H1 (cell line): ENCODE results near the gene PXDN. TPM values are rescaled to one million over a fixed set of nuclear protein-coding genes. Genes with fewer than 3 reads are reported as not detected.

Source experiments
- CTCF ChIA-PET: fragments of 300-600 bp; sonication (Branson Sonifier 250); formaldehyde crosslinking; loops from one replicate; lab custom pipeline; 2021; ENCODE audit not compliant: partially characterized antibody; lab: Charles Lee
- POLR2A ChIA-PET: fragments of 300-600 bp; sonication (Branson Sonifier 250); formaldehyde crosslinking; loops from one replicate; lab custom pipeline; 2021; ENCODE audit warnings: inconsistent platforms; ENCODE audit not compliant: partially characterized antibody; lab: Charles Lee
- DNase-seq, 2 experiments: peaks; one replicate each; pipeline versions ENCODE4 v3.0.0 to v3.0.0-alpha.2; 2010 to 2022; ENCODE audit warnings: low spot score in 2 of 2, low read depth in 1 of 2, mixed read lengths in 1 of 2
- FAIRE-seq: peaks from 2 replicates; lab custom pipeline; 2011; peaks lifted over from hg19 to GRCh38; lab: Jason Lieb, UNC
- H2AFZ ChIP-seq: 2 replicates; pipeline ENCODE4 v1.8.1; 2012; ENCODE audit warnings: low read length, inconsistent platforms
- H2AK5ac ChIP-seq: 2 replicates; pipeline ENCODE4 v1.6.1; 2013; ENCODE audit warnings: low read depth, low read length
- H2BK120ac ChIP-seq: replicated peaks from 2 replicates; pipeline ENCODE3; 2013; ENCODE audit warnings: low read depth, low read length, inconsistent platforms
- H2BK12ac ChIP-seq: 2 replicates; pipeline ENCODE4 v1.6.1; 2013; ENCODE audit warnings: low read depth, low read length
- H2BK15ac ChIP-seq: 2 replicates; pipeline ENCODE4 v1.6.1; 2013; ENCODE audit warnings: low read length
- H2BK20ac ChIP-seq: 2 replicates; pipeline ENCODE4 v1.6.1; 2013; ENCODE audit warnings: low read length
- H2BK5ac ChIP-seq: 2 replicates; pipeline ENCODE4 v1.6.1; 2013; ENCODE audit warnings: low read depth, low read length
- H3K14ac ChIP-seq: 2 replicates; pipeline ENCODE4 v1.6.1; 2013; ENCODE audit warnings: inconsistent platforms; ENCODE audit not compliant: insufficient read length
- H3K18ac ChIP-seq: 2 replicates; pipeline ENCODE4 v1.6.1; 2013; ENCODE audit warnings: low read length; ENCODE audit errors: extremely low read depth
- H3K23ac ChIP-seq: 2 replicates; pipeline ENCODE4 v1.6.1; 2013; ENCODE audit warnings: inconsistent platforms; ENCODE audit not compliant: insufficient read length
- H3K23me2 ChIP-seq: 2 replicates; pipeline ENCODE4 v1.6.1; 2013; ENCODE audit warnings: low read depth, low read length
- H3K27ac ChIP-seq: 2 replicates; pipeline ENCODE4 v1.6.1; 2011; ENCODE audit warnings: low read depth, low read length, inconsistent platforms
- H3K27me3 ChIP-seq, 4 experiments: replicated peaks in 1 of 4; 1 replicate in 1 of 4; 2 replicates in 3 of 4; pipeline versions ENCODE4 v1.6.1 to v1.8.1; 2011 to 2013; ENCODE audit warnings: low read length in 3 of 4, mild to moderate bottlenecking in 3 of 4, inconsistent platforms in 2 of 4, mixed read lengths in 2 of 4, moderate library complexity in 1 of 4; ENCODE audit not compliant: control insufficient read depth in 3 of 4, insufficient read depth in 3 of 4; ENCODE audit errors: extremely low read depth in 1 of 4
- H3K36me3 ChIP-seq, 4 experiments: 2 replicates each; pipeline versions ENCODE4 v1.6.1 to v1.8.1; 2011 to 2013; ENCODE audit warnings: mild to moderate bottlenecking in 4 of 4, low read length in 3 of 4, moderate library complexity in 2 of 4, control low read depth in 1 of 4, inconsistent platforms in 1 of 4; ENCODE audit not compliant: insufficient read depth in 4 of 4, control insufficient read depth in 2 of 4
- H3K4ac ChIP-seq: replicated peaks from 2 replicates; pipeline ENCODE3; 2013; ENCODE audit warnings: low read length, low read depth, mixed read lengths, inconsistent platforms; ENCODE audit not compliant: insufficient read length
- H3K4me1 ChIP-seq, 4 experiments: replicated peaks in 1 of 4; 1 replicate in 1 of 4; 2 replicates in 3 of 4; pipeline versions ENCODE4 v1.6.1 to v1.8.1; 2011 to 2013; ENCODE audit warnings: low read length in 3 of 4, inconsistent platforms in 2 of 4, mixed read lengths in 1 of 4; ENCODE audit not compliant: insufficient read depth in 4 of 4, control insufficient read depth in 3 of 4
- H3K4me2 ChIP-seq, 2 experiments: 2 replicates each; pipeline versions ENCODE4 v1.6.1 to v1.8.1; 2011 to 2013; ENCODE audit warnings: low read depth in 2 of 2, low read length in 2 of 2, control low read depth in 1 of 2, inconsistent platforms in 1 of 2, mild to moderate bottlenecking in 1 of 2; ENCODE audit not compliant: insufficient read depth in 1 of 2
- H3K4me3 ChIP-seq, 4 experiments: fragments of 200-600, 300-600 bp in 1 of 4; sonication (generic), shearing (Covaris generic), sonication (Bioruptor Twin) in 1 of 4; 2 replicates each; pipeline versions ENCODE4 v1.5.1 to v1.8.1; 2011 to 2016; ENCODE audit warnings: low read length in 4 of 4, low read depth in 3 of 4, control low read depth in 2 of 4, inconsistent platforms in 2 of 4, mild to moderate bottlenecking in 2 of 4, mixed read lengths in 1 of 4, moderate library complexity in 1 of 4; ENCODE audit not compliant: insufficient read depth in 2 of 4; ENCODE audit errors: extremely low read depth in 1 of 4
- H3K56ac ChIP-seq: replicated peaks from 2 replicates; pipeline ENCODE3; 2013; ENCODE audit warnings: low read depth, mild to moderate bottlenecking, mixed read lengths, low read length, inconsistent platforms; ENCODE audit not compliant: insufficient read length
- H3K79me1 ChIP-seq: 2 replicates; pipeline ENCODE4 v1.6.1; 2013; ENCODE audit warnings: low read depth, low read length, control low read depth
- H3K79me2 ChIP-seq, 2 experiments: 2 replicates each; pipeline versions ENCODE4 v1.6.1 to v1.8.1; 2012 to 2013; ENCODE audit warnings: low read length in 2 of 2, mild to moderate bottlenecking in 2 of 2, inconsistent platforms in 1 of 2; ENCODE audit not compliant: insufficient read depth in 2 of 2, control insufficient read depth in 1 of 2
- H3K9ac ChIP-seq, 4 experiments: replicated peaks in 1 of 4; 1 replicate in 1 of 4; 2 replicates in 3 of 4; pipeline versions ENCODE4 v1.6.1 to v1.8.1; 2011 to 2013; ENCODE audit warnings: low read depth in 3 of 4, low read length in 3 of 4, control low read depth in 2 of 4, mild to moderate bottlenecking in 2 of 4, moderate library complexity in 2 of 4, inconsistent platforms in 1 of 4; ENCODE audit errors: extremely low read depth in 1 of 4
- H3K9me3 ChIP-seq, 2 experiments: 2 replicates each; pipeline versions ENCODE4 v1.6.1 to v1.8.1; 2012 to 2013; ENCODE audit warnings: mild to moderate bottlenecking in 2 of 2, moderate library complexity in 2 of 2, control low read depth in 1 of 2, inconsistent platforms in 1 of 2, low read depth in 1 of 2, low read length in 1 of 2, mixed read lengths in 1 of 2; ENCODE audit not compliant: insufficient read depth in 2 of 2
- H4K20me1 ChIP-seq, 2 experiments: replicated peaks in 1 of 2; 2 replicates each; pipeline versions ENCODE3 to v1.8.1; 2011 to 2013; ENCODE audit warnings: inconsistent platforms in 2 of 2, low read length in 2 of 2, mild to moderate bottlenecking in 1 of 2; ENCODE audit not compliant: insufficient read depth in 2 of 2, control insufficient read depth in 1 of 2
- H4K5ac ChIP-seq: 2 replicates; pipeline ENCODE4 v1.6.1; 2013; ENCODE audit warnings: low read length, low read depth, mixed read lengths, inconsistent platforms; ENCODE audit not compliant: insufficient read length
- H4K8ac ChIP-seq: 2 replicates; pipeline ENCODE4 v1.8.0; 2013; ENCODE audit warnings: mild to moderate bottlenecking, moderate library complexity, low read length, inconsistent platforms; ENCODE audit not compliant: insufficient read depth; ENCODE audit errors: extremely low read depth
- H4K91ac ChIP-seq: replicated peaks from 2 replicates; pipeline ENCODE3; 2013; ENCODE audit warnings: low read length, mixed read lengths, inconsistent platforms; ENCODE audit not compliant: insufficient read length
- BCL11A ChIP-seq, 2 experiments: IDR thresholded peaks; one replicate each; pipeline ENCODE4 v1.6.1; 2011; ENCODE audit warnings: low read depth in 2 of 2, low read length in 2 of 2, mild to moderate bottlenecking in 2 of 2
- CBX8 ChIP-seq: fragments of 300-800, 300-1000 bp; sonication (generic); IDR thresholded peaks from 2 replicates; pipeline ENCODE4 v1.7.1; 2016; ENCODE audit warnings: low read depth, low read length, borderline replicate concordance
- CTBP2 ChIP-seq: IDR thresholded peaks from 2 replicates; pipeline ENCODE4 v1.7.0; 2011; ENCODE audit warnings: borderline replicate concordance, mild to moderate bottlenecking, moderate library complexity, mixed read lengths, low read length; ENCODE audit not compliant: insufficient read depth, insufficient read length
- CTCF ChIP-seq, 3 experiments: IDR thresholded peaks; 1 replicate in 2 of 3; 2 replicates in 1 of 3; pipeline versions ENCODE4 v1.5.1 to v1.6.1; 2011; ENCODE audit warnings: low read length in 3 of 3, mild to moderate bottlenecking in 3 of 3, inconsistent platforms in 2 of 3, low read depth in 1 of 3, moderate library complexity in 1 of 3; ENCODE audit not compliant: insufficient read depth in 1 of 3; ENCODE audit errors: control extremely low read depth in 1 of 3
- GABPA ChIP-seq: IDR thresholded peaks from 2 replicates; pipeline ENCODE4 v1.6.1; 2011; ENCODE audit warnings: mild to moderate bottlenecking, low read length, moderate library complexity, borderline replicate concordance; ENCODE audit not compliant: insufficient read depth
- HDAC2 ChIP-seq, 2 experiments: fragments of 300-600 bp in 1 of 2; sonication (generic) in 1 of 2; IDR thresholded peaks; 2 replicates each; pipeline ENCODE4 v1.6.1; 2011 to 2012; ENCODE audit warnings: low read depth in 2 of 2, low read length in 2 of 2, mild to moderate bottlenecking in 2 of 2, moderate library complexity in 2 of 2, borderline replicate concordance in 1 of 2, inconsistent platforms in 1 of 2
- MAX ChIP-seq: IDR thresholded peaks from 2 replicates; pipeline ENCODE4 v1.6.1; 2012; ENCODE audit warnings: inconsistent platforms
- NRF1 ChIP-seq: IDR thresholded peaks from 2 replicates; pipeline ENCODE4 v1.6.1; 2011; ENCODE audit warnings: mild to moderate bottlenecking, low read depth, low read length, improper control_type of control experiment
- POLR2A ChIP-seq, 2 experiments: IDR thresholded peaks; 1 replicate in 1 of 2; 2 replicates in 1 of 2; pipeline ENCODE4 v1.6.1; 2011; ENCODE audit warnings: low read depth in 2 of 2, low read length in 2 of 2, mild to moderate bottlenecking in 2 of 2; ENCODE audit errors: control extremely low read depth in 1 of 2
- TAF7 ChIP-seq: optimal IDR thresholded peaks from 2 replicates; pipeline ENCODE3; 2011; ENCODE audit warnings: low read depth, mild to moderate bottlenecking, inconsistent platforms, low read length, moderate library complexity, borderline replicate concordance
- WGBS, 2 experiments: shearing (Covaris generic) in 1 of 2; methylation state at CpG; one replicate each; pipeline versions ENCODE4 v1.1.6 to v1.1.7; 2013 to 2015; ENCODE audit warnings: low lambda C conversion rate in 2 of 2, mixed read lengths in 2 of 2, inconsistent platforms in 1 of 2, low coverage in 1 of 2, missing lambda C conversion rate in 1 of 2; ENCODE audit not compliant: insufficient replicate concordance in 2 of 2, insufficient coverage in 1 of 2, insufficient read length in 1 of 2; ENCODE audit errors: extremely low coverage in 1 of 2, missing lambda C conversion rate in 1 of 2; 5-methylcytosine and 5-hydroxymethylcytosine counted together
- polyA plus RNA-seq, 7 experiments: library from polyadenylated mRNA; depleted of rRNA in 3 of 7; stranded (reverse) in 5 of 7; unstranded in 2 of 7; fragments of >200 nt in 5 of 7; fragments of 200-250 nt in 2 of 7; gene quantifications; 1 replicate in 5 of 7; 2 replicates in 1 of 7; 4 replicates in 1 of 7; pipeline versions ENCODE4 v1.2.1 to v1.2.3, GENCODE V29; 2011 to 2013; ENCODE audit warnings: missing spikeins in 2 of 7, mixed read lengths in 2 of 7
- total RNA-seq: library from RNA; stranded (reverse); fragmentation: NEBNext Ultra II Directional; extraction: Animal tissue kit (Norgen Biotek cat#: 25700); gene quantifications from 2 replicates; pipeline ENCODE4 v1.2.1, GENCODE V29; 2021

PXDN gene
- total and polyA plus RNA-seq, 2 of the 8 experiments (the other 6 are each of a cell fraction or from before 2014, with no cell fraction given), result 104 to 141 TPM

- H3K79me2 ChIP-seq, result peaks cover 0 to 55% of the 10 kb centered on the region in 2 experiments; a peak in 3 of 4 replicates
- H4K91ac ChIP-seq, result no peak overlapping the region
- H3K9ac ChIP-seq, result no peak overlapping the region
- no peak overlapping the region for H2BK20ac ChIP-seq
- H3K4me3 ChIP-seq, result no peak overlapping the region
- no peaks in the 10 kb centered on the region for H3K23me2 ChIP-seq
- no peak overlapping the region for H4K5ac ChIP-seq
- H4K8ac ChIP-seq, result no peak overlapping the region
- peaks cover 4 to 14% (median 6%) of the 10 kb centered on the region in 4 experiments; a peak in 6 of 7 replicates for H3K4me1 ChIP-seq
- H3K9me3 ChIP-seq, result no peaks in the 10 kb centered on the region
- H2AK5ac ChIP-seq, result no peak overlapping the region
- peak overlapping the region; percentile 23; the same call in 1 of the 2 replicates for H2BK12ac ChIP-seq
- H2BK15ac ChIP-seq, result no peak overlapping the region
- H3K27me3 ChIP-seq, result no peaks in the 10 kb centered on the region
- H2BK5ac ChIP-seq, result peak overlapping the region; percentile 88
- DNase-seq (no peak), FAIRE-seq (no peak)
- no peak overlapping the region for H3K4me2 ChIP-seq
- H4K20me1 ChIP-seq, result peaks cover 11 to 27% of the 10 kb centered on the region in 2 experiments
- no peak overlapping the region for H3K27ac ChIP-seq
- no peak overlapping the region for H2AFZ ChIP-seq
- 92% methylated on average over 9 of the region's 9 CpGs; no CpG with 5 or more reads in 1 of the 2 experiments for WGBS, 2 experiments
- H2BK120ac ChIP-seq, result no peak overlapping the region
- ChIA-PET CTCF (interaction anchor here (2.7 kb wide), 1 partner anchor 50 kb away, joined by 7 read pairs; no protein-coding TSS in a partner anchor), POLR2A (interaction anchor here (0.9 kb wide), 1 partner anchor 75 kb away, joined by 3 read pairs; no protein-coding TSS in a partner anchor)
- H3K4ac ChIP-seq, result no peak overlapping the region
- no peak overlapping the region for H3K56ac ChIP-seq
- H3K18ac ChIP-seq, result peak overlapping the region; percentile 32; the same call in 1 of the 2 replicates
- no peak overlapping the region for H3K23ac ChIP-seq
- peaks cover 12% of the 10 kb centered on the region; the same call in 1 of the 2 replicates for H3K79me1 ChIP-seq
- no peak overlapping the region for H3K14ac ChIP-seq
- H3K36me3 ChIP-seq, result no peaks in the 10 kb centered on the region
- TF ChIP-seq BCL11A (IDR thresholded peaks at IDR 0.05; ENCODE audit: low read depth in 2 of 2, low read length in 2 of 2) (no peak), HDAC2 (IDR thresholded peaks at IDR 0.05; ENCODE audit: borderline replicate concordance in 1 of 2, low read depth in 2 of 2, low read length in 2 of 2) (no peak), MAX (no peak), CTCF (IDR thresholded peaks at IDR 0.05; ENCODE audit: control extremely low read depth in 1 of 3, insufficient read depth in 1 of 3, low read depth in 1 of 3, low read length in 3 of 3) (no peak), NRF1 (no peak), TAF7 (no peak), CTBP2 (no peak), POLR2A (IDR thresholded peaks at IDR 0.05; ENCODE audit: control extremely low read depth in 1 of 2, low read depth in 2 of 2, low read length in 2 of 2) (no peak), GABPA (no peak), CBX8 (no peak)
Observed at GRCh38 chr2:1701020-1701419, 43.3 kb downstream of the PXDN start.
